NCI-H510A (cell line): ENCODE data around the gene XIRP2.
A peak's percentile ranks its signal among the peaks of the same experiment; 100 is the strongest.
"Not testable (repeated sequence)": the region's sequence is repeated elsewhere in the genome, so short reads cannot be mapped to it uniquely, and the experiment has no call there.

Experiments used
- DNase-seq: peaks from one replicate; lab custom pipeline; 2025; lab: John Stamatoyannopoulos, UW

The XIRP2 gene

GRCh38 chr2:167198009-167198408, 309.7 kb downstream of the XIRP2 start:
- no peak for DNase-seq

GRCh38 chr2:167198576-167198975, 310.3 kb downstream of the XIRP2 start:
- DNase-seq: no peak

- no peak for DNase-seq
These were observed 311.7 kb downstream of the XIRP2 start for GRCh38 chr2:167200019-167200418.

DNA sequence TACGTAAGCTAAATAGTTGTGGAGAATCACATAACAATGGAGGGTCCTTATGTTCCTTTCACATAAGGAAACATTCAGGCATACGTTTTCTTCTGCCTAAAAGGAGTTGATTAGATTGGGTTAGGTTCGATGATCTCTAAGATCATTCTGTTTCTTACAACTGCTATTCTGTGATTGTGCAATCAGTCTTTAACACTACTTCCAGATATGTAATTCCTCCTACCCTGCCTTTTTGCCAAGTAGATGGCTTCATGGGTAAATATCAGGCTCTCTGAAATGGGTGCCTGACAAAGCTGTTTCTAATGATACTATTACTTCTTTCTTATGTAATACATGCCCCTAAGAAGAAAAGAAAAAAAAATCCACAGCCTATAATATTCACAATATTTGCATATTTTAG, 321.5 kb downstream of the XIRP2 start:
- DNase-seq: no peak

GRCh38 chr2:167212014-167212648, 323.9 kb downstream of the XIRP2 start:
- no peak for DNase-seq

DNA sequence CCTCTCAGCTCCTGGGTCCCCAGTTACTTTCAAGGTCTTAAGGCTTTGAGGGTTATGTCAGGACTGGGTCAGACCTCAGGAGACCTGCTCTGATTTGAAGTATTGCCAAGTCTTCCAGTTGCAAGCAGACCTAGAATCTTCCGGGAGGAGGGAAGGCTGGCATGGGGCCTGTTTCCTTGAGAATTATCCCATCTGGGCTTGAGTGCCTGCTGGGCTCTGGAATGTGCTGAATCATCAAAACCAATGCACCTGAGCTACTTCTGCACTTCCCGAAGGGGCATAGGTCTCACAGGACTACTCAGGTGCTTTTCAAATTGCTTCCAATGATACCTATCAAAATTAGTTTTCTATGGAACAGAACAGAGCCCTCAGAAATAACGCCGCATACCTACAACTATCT, 327.3 kb downstream of the XIRP2 start:
- DNase-seq: no peak

DNA sequence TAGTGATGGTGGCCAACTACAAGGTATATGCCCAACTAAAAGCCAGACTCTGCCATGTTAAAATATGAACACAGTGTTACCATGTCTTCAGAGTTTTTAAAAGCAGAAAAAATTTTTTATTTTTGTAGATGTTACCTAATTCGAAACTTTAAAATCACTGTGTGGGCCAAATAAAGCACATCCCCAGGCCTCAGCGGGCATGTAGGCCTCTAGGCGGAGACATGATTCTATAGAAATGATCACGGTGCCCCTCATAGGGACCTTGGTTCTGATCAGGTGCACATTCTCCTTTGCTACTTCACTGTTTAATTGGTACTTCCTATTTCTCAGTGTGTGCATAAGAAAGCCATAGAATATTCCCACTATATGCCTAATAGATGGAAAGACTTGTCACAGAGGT, 349.2 kb downstream of the XIRP2 start:
- no peak for DNase-seq

DNA sequence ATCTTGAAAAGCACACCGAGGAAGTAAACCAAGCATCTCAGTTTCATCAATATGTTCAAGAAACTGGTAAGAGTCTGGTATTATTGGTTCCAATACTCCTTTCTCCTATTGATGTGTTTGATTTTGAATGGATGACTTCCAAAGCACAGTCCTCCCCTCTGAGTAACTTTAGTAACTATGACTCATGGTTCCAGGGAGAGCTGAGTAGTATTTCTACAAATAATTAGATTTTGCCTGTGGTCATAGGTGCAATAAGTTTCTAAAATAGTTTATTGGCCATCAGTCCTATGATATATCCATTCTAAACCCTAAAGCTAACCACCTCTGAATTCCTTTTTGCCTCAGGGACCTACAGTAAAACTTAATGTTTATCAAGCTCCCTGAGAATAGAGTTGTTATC, 352.4 kb downstream of the XIRP2 start:
- no peak for DNase-seq

DNA sequence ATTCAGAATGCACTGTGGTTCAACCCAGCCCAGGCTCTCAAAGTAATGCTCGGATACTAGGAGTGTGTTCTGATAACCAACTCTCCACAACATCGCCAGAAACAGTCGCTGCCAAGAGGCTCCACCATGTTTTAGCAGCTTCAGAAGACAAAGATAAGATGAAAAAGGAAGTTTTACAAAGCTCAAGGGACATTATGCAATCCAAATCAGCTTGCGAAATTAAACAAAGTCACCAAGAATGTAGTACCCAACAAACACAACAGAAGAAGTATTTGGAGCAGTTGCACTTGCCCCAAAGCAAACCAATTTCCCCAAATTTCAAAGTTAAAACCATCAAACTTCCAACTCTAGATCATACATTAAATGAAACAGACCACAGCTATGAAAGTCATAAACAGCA, 360.9 kb downstream of the XIRP2 start:
- DNase-seq: no peak

DNA sequence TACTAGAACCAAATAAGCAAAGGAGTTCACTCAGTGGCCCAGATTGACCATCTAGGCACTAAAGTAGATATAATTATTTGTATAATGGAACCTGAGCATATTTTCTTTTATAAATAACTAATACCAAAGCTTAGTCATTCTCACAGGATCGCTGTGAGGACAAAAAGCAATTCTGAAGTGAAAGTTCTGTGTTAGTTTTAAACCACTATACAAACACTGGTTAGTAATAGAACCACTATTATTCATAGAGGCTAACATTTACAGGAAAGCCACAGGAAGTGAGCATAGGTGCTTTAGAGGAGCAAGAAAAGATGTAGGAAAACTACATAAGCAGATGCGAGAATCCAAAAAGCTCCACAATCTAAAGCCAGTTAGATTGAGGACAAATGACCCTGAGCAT, 364.7 kb downstream of the XIRP2 start:
- no peak for DNase-seq

DNA sequence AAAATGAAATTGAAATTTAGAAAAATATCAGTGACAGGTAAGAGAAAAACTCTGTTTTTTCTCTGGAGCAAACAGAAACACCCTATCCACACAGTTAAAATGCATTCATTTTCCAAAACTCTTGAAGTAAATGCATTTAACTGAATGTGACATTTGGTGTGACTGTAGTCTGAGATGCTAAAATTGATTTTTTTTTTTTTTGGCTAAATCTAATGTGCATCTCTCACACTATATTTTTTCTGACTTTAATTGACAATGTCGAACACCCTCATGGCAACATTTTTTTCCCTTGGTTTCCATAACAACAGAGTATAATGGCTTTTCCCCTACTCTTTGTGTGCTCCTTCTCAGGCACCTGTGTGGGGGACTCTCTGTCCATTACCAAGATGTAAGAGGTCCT, 366.4 kb downstream of the XIRP2 start:
- DNase-seq: no peak

GRCh38 chr2:167258712-167259111, 370.4 kb downstream of the XIRP2 start:
- DNase-seq: no peak

GRCh38 chr2:167264380-167264779, 376.1 kb downstream of the XIRP2 start:
- DNase-seq: no peak

DNA sequence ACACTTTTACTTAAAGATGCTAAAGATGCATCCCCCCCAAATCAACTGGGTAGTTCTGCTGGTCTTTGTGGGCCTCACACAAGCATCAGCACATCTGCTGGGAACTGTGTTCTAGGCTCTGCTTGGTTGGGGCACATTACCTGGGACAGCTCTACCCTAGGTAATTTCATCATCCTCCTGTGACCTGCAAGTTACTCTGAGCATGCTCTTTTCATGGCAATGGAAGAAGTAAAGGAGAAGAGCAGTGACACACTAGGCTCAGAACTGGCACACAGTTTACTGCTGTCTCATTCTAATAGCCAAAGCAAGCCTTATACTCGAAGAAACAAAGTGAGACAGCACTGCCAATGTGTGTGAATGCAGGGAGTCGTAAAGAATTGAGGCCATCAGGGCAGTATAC, 376.7 kb downstream of the XIRP2 start:
- no peak for DNase-seq

DNA sequence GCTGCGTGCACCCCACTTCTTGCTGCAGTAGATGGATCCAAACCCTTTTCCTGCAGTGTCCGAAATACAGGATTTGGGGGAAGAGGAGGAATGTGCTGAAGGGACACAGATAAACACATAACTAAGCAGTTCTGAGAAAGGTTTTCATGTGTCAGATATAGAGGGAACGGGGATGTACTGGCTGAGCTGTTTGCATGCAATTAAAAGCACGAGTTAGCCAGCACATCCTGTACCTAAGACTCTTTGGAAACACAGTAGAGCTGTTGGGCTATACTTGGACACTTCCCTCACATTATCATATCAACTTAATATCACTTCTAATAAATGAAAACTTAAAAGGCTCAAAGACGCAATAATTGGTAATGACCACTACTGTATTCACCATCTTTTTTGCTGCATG, 377.4 kb downstream of the XIRP2 start:
- DNase-seq: no peak

GRCh38 chr2:167268245-167268644, 380.0 kb downstream of the XIRP2 start:
- DNase-seq: not testable (repeated sequence)

GRCh38 chr2:167271932-167272331, 383.7 kb downstream of the XIRP2 start:
- DNase-seq: no peak

GRCh38 chr2:167275046-167275445, 386.8 kb downstream of the XIRP2 start:
- no peak for DNase-seq

- DNase-seq: no peak
These were observed 391.5 kb downstream of the XIRP2 start for GRCh38 chr2:167279810-167280209.

GRCh38 chr2:167287212-167287611, 398.9 kb downstream of the XIRP2 start:
- no peak for DNase-seq

DNA sequence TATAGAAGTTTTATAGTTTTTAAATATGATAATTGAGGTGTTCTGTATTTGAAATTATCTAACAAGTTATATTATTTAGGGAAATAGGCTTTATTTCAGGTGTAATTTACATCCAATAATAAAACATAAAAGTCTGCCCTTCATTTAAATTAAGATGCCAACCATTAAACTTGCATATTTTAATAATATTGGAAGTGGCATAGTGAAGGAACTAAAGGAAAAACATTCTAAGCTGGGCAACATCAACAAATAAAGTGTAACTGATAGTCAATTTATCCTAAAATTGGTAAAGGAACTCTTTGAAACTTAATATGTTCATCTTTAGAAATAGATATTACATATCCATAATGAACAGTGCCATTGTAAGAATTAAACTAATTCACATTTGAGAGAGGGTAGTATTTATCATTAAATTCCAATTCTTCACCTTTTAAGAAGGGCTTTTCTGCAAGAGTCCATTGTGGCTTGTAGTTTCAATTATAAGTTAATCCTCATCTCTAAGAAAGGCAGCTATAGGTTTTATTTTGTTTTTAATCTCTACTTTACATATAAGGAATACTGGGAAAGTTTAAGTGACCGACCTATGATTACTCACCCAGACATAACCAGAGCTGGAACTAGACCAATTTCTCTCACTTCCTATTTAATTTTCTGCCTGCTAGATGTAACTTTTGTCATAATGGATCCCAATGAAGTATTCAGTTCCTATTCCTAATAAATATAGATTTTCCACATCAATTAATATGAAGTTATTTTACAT, 401.6 kb downstream of the XIRP2 start:
- no peak for DNase-seq

DNA sequence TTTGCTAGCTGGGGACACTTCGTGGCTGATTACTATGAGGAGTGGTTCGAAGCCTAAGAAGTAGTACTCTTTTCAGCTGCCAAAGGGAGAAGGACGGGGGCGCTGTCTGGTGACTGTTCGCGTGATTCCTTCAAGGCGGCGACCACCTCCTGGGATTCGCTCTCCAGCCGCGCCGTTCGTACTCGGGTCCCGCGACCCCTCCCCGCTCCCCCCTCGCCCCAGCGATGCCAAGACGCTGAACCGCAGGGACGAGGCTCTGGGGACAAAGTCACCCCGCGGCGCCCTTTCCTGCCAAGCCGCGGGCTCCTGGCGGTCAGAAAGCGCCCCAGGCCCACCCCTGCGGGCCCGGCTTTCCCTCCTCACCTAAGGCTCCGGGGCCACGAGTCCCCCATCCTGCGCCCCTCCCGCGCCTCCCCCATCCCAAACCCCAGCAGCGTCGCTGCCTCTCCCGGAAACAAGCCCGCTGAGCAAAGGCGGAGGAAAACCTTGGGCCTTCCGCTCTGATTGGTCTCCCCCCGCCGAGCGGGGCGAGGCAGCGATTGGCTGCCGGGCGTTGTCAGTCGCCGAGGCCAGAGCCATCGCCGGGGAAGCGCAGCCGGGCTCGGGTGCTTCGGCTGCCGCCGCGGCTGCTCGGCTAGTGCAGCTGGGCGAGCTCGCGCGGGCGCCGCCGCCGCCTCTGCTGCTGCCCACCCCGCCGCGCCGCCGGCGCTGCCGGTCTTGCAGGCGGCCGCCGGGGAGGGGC, 404.3 kb downstream of the XIRP2 start, which contains the start of gene B3GALT1:
Gene B3GALT1, plus strand, starts transcription at position 572 of the 742 bp plus-strand sequence.
- peak; percentile 76 for DNase-seq

GRCh38 chr2:167293172-167293781, 405.0 kb downstream of the XIRP2 start:
- DNase-seq: peak; percentile 6
